ENCODE results near the gene CAV2.

Gene CAV2

GRCh38 chr7:116499168-116500077 lies at the start of gene CAV2:
Gene CAV2 (plus strand): TSS chr7:116499738. CDS start chr7:116499782, 44 bp downstream.
- DNase-seq (ENCODE audit: low spot score) = no peak
- Mint-ChIP-seq H3K9me3 (no peaks in the 10 kb centered on the region), H3K36me3 (ENCODE audit: low read depth) (no peaks in the 10 kb centered on the region), H3K4me1 (ENCODE audit: low read depth) (peaks cover 8% of the 10 kb centered on the region), H3K27ac (no peak within 1 kb of the TSS), H3K27me3 (ENCODE audit: low read depth) (peaks cover 62% of the 10 kb centered on the region), H3K4me3 (peak within 1 kb of the TSS; percentile 59)

GRCh38 chr7:116449950-116450349 lies 49.6 kb upstream of the CAV2 start:
- H3K4me3 Mint-ChIP-seq = no peak overlapping the region
- H3K27me3 Mint-ChIP-seq (ENCODE audit: low read depth) = peaks cover 2% of the 10 kb centered on the region
- no peaks in the 10 kb centered on the region for H3K36me3 Mint-ChIP-seq (ENCODE audit: low read depth)
- H3K27ac Mint-ChIP-seq = no peak overlapping the region
- H3K4me1 Mint-ChIP-seq (ENCODE audit: low read depth) = no peaks in the 10 kb centered on the region
- DNase-seq (ENCODE audit: low spot score) = no peak
- no peaks in the 10 kb centered on the region for H3K9me3 Mint-ChIP-seq

GRCh38 chr7:116451957-116452729 lies 47.4 kb upstream of the CAV2 start:
- H3K27me3 Mint-ChIP-seq (ENCODE audit: low read depth) = peaks cover 2% of the 10 kb centered on the region
- no peaks in the 10 kb centered on the region for H3K4me1 Mint-ChIP-seq (ENCODE audit: low read depth)
- H3K36me3 Mint-ChIP-seq (ENCODE audit: low read depth) = no peaks in the 10 kb centered on the region
- no peak overlapping the region for H3K27ac Mint-ChIP-seq
- H3K4me3 Mint-ChIP-seq = no peak overlapping the region
- no peak for DNase-seq (ENCODE audit: low spot score)
- H3K9me3 Mint-ChIP-seq = no peaks in the 10 kb centered on the region

- Mint-ChIP-seq H3K4me1 (ENCODE audit: low read depth) (no peaks in the 10 kb centered on the region), H3K27me3 (ENCODE audit: low read depth) (peaks cover 2% of the 10 kb centered on the region), H3K27ac (no peak overlapping the region), H3K36me3 (ENCODE audit: low read depth) (no peaks in the 10 kb centered on the region), H3K4me3 (no peak overlapping the region), H3K9me3 (no peaks in the 10 kb centered on the region)
- DNase-seq (ENCODE audit: low spot score) = no peak
These were observed 45.2 kb upstream of the CAV2 start for GRCh38 chr7:116454377-116454776.

- H3K4me3 Mint-ChIP-seq = no peak overlapping the region
- no peaks in the 10 kb centered on the region for H3K36me3 Mint-ChIP-seq (ENCODE audit: low read depth)
- no peak for DNase-seq (ENCODE audit: low spot score)
- H3K27ac Mint-ChIP-seq = no peak overlapping the region
- no peaks in the 10 kb centered on the region for H3K9me3 Mint-ChIP-seq
- peaks cover 2% of the 10 kb centered on the region for H3K27me3 Mint-ChIP-seq (ENCODE audit: low read depth)
- no peaks in the 10 kb centered on the region for H3K4me1 Mint-ChIP-seq (ENCODE audit: low read depth)
These were observed 44.5 kb upstream of the CAV2 start for GRCh38 chr7:116455009-116455408.

- H3K4me1 Mint-ChIP-seq (ENCODE audit: low read depth) = no peaks in the 10 kb centered on the region
These were observed 44.0 kb upstream of the CAV2 start for GRCh38 chr7:116455499-116455898.

GRCh38 chr7:116461500-116461899 lies 38.0 kb upstream of the CAV2 start:
- Mint-ChIP-seq H3K27ac (no peak overlapping the region), H3K4me1 (ENCODE audit: low read depth) (no peaks in the 10 kb centered on the region), H3K9me3 (no peaks in the 10 kb centered on the region), H3K36me3 (ENCODE audit: low read depth) (no peaks in the 10 kb centered on the region), H3K27me3 (ENCODE audit: low read depth) (no peaks in the 10 kb centered on the region), H3K4me3 (no peak overlapping the region)
- DNase-seq (ENCODE audit: low spot score) = no peak

More at GRCh38 chr7:116455499-116455898, 44.0 kb upstream of the CAV2 start:
- Mint-ChIP-seq H3K27ac (no peak overlapping the region), H3K27me3 (ENCODE audit: low read depth) (peaks cover 2% of the 10 kb centered on the region), H3K9me3 (no peaks in the 10 kb centered on the region), H3K4me3 (no peak overlapping the region), H3K36me3 (ENCODE audit: low read depth) (no peaks in the 10 kb centered on the region)
- DNase-seq (ENCODE audit: low spot score) = no peak

GRCh38 chr7:116463956-116464355 lies 35.6 kb upstream of the CAV2 start:
- no peak overlapping the region for H3K27ac Mint-ChIP-seq
- no peak for DNase-seq (ENCODE audit: low spot score)
- no peaks in the 10 kb centered on the region for H3K36me3 Mint-ChIP-seq (ENCODE audit: low read depth)
- no peaks in the 10 kb centered on the region for H3K9me3 Mint-ChIP-seq
- no peaks in the 10 kb centered on the region for H3K4me1 Mint-ChIP-seq (ENCODE audit: low read depth)
- H3K27me3 Mint-ChIP-seq (ENCODE audit: low read depth) = peaks cover 4% of the 10 kb centered on the region
- H3K4me3 Mint-ChIP-seq = no peak overlapping the region

- Mint-ChIP-seq H3K27ac (no peak overlapping the region), H3K9me3 (no peaks in the 10 kb centered on the region), H3K36me3 (ENCODE audit: low read depth) (no peaks in the 10 kb centered on the region), H3K27me3 (ENCODE audit: low read depth) (peaks cover 4% of the 10 kb centered on the region), H3K4me1 (ENCODE audit: low read depth) (no peaks in the 10 kb centered on the region), H3K4me3 (no peak overlapping the region)
- no peak for DNase-seq (ENCODE audit: low spot score)
These were observed 35.2 kb upstream of the CAV2 start for GRCh38 chr7:116464375-116464774.

GRCh38 chr7:116465125-116465524 lies 34.4 kb upstream of the CAV2 start:
- H3K4me3 Mint-ChIP-seq = no peak overlapping the region
- H3K27me3 Mint-ChIP-seq (ENCODE audit: low read depth) = peaks cover 4% of the 10 kb centered on the region
- H3K9me3 Mint-ChIP-seq = no peaks in the 10 kb centered on the region
- H3K36me3 Mint-ChIP-seq (ENCODE audit: low read depth) = no peaks in the 10 kb centered on the region
- DNase-seq (ENCODE audit: low spot score) = no peak
- no peaks in the 10 kb centered on the region for H3K4me1 Mint-ChIP-seq (ENCODE audit: low read depth)
- no peak overlapping the region for H3K27ac Mint-ChIP-seq

- H3K4me1 Mint-ChIP-seq (ENCODE audit: low read depth) = no peaks in the 10 kb centered on the region
- H3K4me3 Mint-ChIP-seq = no peak overlapping the region
- DNase-seq (ENCODE audit: low spot score) = no peak
- H3K36me3 Mint-ChIP-seq (ENCODE audit: low read depth) = no peaks in the 10 kb centered on the region
- H3K27ac Mint-ChIP-seq = no peak overlapping the region
- no peaks in the 10 kb centered on the region for H3K9me3 Mint-ChIP-seq
- peaks cover 7% of the 10 kb centered on the region for H3K27me3 Mint-ChIP-seq (ENCODE audit: low read depth)
These were observed 31.0 kb upstream of the CAV2 start for GRCh38 chr7:116468534-116468933.

- H3K4me3 Mint-ChIP-seq = no peak overlapping the region
- H3K27ac Mint-ChIP-seq = no peak overlapping the region
- H3K27me3 Mint-ChIP-seq (ENCODE audit: low read depth) = peaks cover 7% of the 10 kb centered on the region
- H3K36me3 Mint-ChIP-seq (ENCODE audit: low read depth) = no peaks in the 10 kb centered on the region
- H3K9me3 Mint-ChIP-seq = peaks cover 5% of the 10 kb centered on the region
- no peak for DNase-seq (ENCODE audit: low spot score)
- H3K4me1 Mint-ChIP-seq (ENCODE audit: low read depth) = no peaks in the 10 kb centered on the region
These were observed 21.9 kb upstream of the CAV2 start for GRCh38 chr7:116477625-116478024.

GRCh38 chr7:116478834-116479233 lies 20.7 kb upstream of the CAV2 start:
- Mint-ChIP-seq H3K36me3 (ENCODE audit: low read depth) (no peaks in the 10 kb centered on the region), H3K27me3 (ENCODE audit: low read depth) (peaks cover 7% of the 10 kb centered on the region), H3K9me3 (peaks cover 5% of the 10 kb centered on the region), H3K4me1 (ENCODE audit: low read depth) (no peaks in the 10 kb centered on the region), H3K27ac (no peak overlapping the region), H3K4me3 (no peak overlapping the region)
- no peak for DNase-seq (ENCODE audit: low spot score)

- Mint-ChIP-seq H3K36me3 (ENCODE audit: low read depth) (no peaks in the 10 kb centered on the region), H3K27ac (no peak overlapping the region), H3K9me3 (no peaks in the 10 kb centered on the region), H3K4me1 (ENCODE audit: low read depth) (no peaks in the 10 kb centered on the region), H3K27me3 (ENCODE audit: low read depth) (peaks cover 7% of the 10 kb centered on the region), H3K4me3 (no peak overlapping the region)
- DNase-seq (ENCODE audit: low spot score) = no peak
These were observed 16.1 kb upstream of the CAV2 start for GRCh38 chr7:116483271-116483942.
